Panc1 (cell line): ENCODE results near the gene YPEL1. TPM values are rescaled to one million over a fixed set of nuclear protein-coding genes. Genes with fewer than 3 reads are reported as not detected.

Source experiments
- ATAC-seq: fragments of 200-7000 bp; cut with Tn5 transposase; 2 replicates; pipeline ENCODE4 v1.9.1; 2020; ENCODE audit warnings: mild to moderate bottlenecking, moderate library complexity
- BruUV-seq: library from RNA; stranded (reverse); fragments of 400-500 nt; replicated peaks from 2 replicates; lab custom pipeline; 2021; lab: Mats Ljungman, UMichigan
- CTCF ChIA-PET: fragments of 300-600 bp; sonication (Branson Sonifier 250); formaldehyde crosslinking; loops from one replicate; lab custom pipeline; 2022; ENCODE audit warnings: antibody characterized with exemption; lab: Charles Lee
- POLR2A ChIA-PET: fragments of 300-600 bp; sonication (Branson Sonifier 250); formaldehyde crosslinking; loops from one replicate; lab custom pipeline; 2022; ENCODE audit warnings: antibody characterized with exemption; lab: Charles Lee
- DNase-seq: peaks from one replicate; pipeline ENCODE4 v3.0.0-alpha.2; 2010; ENCODE audit warnings: low read depth, low spot score
- H3K27ac ChIP-seq: 2 replicates; pipeline ENCODE4 v1.5.1; 2011; ENCODE audit warnings: mild to moderate bottlenecking, low read length, inconsistent platforms
- H3K27me3 ChIP-seq: fragments of 200-500 bp; sonication (Bioruptor generic); 2 replicates; pipeline ENCODE4 v1.6.0; 2014; ENCODE audit warnings: low read length, inconsistent platforms; ENCODE audit not compliant: control insufficient read depth, insufficient read depth
- H3K36me3 ChIP-seq: fragments of 200-500 bp; sonication (Bioruptor generic); 2 replicates; pipeline ENCODE4 v1.5.1; 2014; ENCODE audit warnings: inconsistent platforms, mild to moderate bottlenecking, low read length, moderate library complexity; ENCODE audit not compliant: control insufficient read depth, insufficient read depth
- H3K4me1 ChIP-seq: 2 replicates; pipeline ENCODE4 v1.5.1; 2011; ENCODE audit warnings: inconsistent platforms, mild to moderate bottlenecking, low read length, moderate library complexity; ENCODE audit not compliant: control insufficient read depth, insufficient read depth
- H3K4me3 ChIP-seq, 2 experiments: 2 replicates each; pipeline ENCODE4 v1.5.1; 2011 to 2012; ENCODE audit warnings: low read depth in 2 of 2, low read length in 2 of 2, mild to moderate bottlenecking in 2 of 2, inconsistent platforms in 1 of 2, moderate library complexity in 1 of 2
- H3K9me3 ChIP-seq: fragments of 200-500 bp; sonication (Bioruptor generic); 2 replicates; pipeline ENCODE4 v1.5.1; 2014; ENCODE audit warnings: low read depth, mild to moderate bottlenecking, inconsistent platforms, low read length, moderate library complexity; ENCODE audit not compliant: control insufficient read depth, insufficient read depth
- POLR2AphosphoS5 ChIP-seq: IDR thresholded peaks from 2 replicates; pipeline ENCODE4 v1.6.1; 2012; ENCODE audit warnings: mild to moderate bottlenecking, low read depth, low read length, moderate library complexity
- SIN3A ChIP-seq: IDR thresholded peaks from 2 replicates; pipeline ENCODE4 v1.6.1; 2012; ENCODE audit warnings: low read depth, mild to moderate bottlenecking, low read length, moderate library complexity, borderline replicate concordance; ENCODE audit not compliant: insufficient read depth
- TCF7L2 ChIP-seq: IDR thresholded peaks from 2 replicates; pipeline ENCODE4 v1.6.1; 2011; ENCODE audit warnings: mild to moderate bottlenecking, low read depth, low read length, inconsistent platforms
- in situ Hi-C: cut with HindIII; loops from 2 replicates; pipeline ENCODE4 v1.10.0; 2016; ENCODE audit warnings: low sequenced_read_pairs, low pct_unique_long_range_greater_than_20kb
- intact Hi-C: fragments of 100-400 bp; cut with micrococcal nuclease; formaldehyde crosslinking; loops from one replicate; pipeline ENCODE4 v1.10.0; 2022; ENCODE audit not compliant: unreplicated experiment
- total RNA-seq: library from RNA; stranded (reverse); gene quantifications from one replicate; pipeline ENCODE4 v1.2.1, GENCODE V29; 2021; ENCODE audit not compliant: unreplicated experiment
- TF ChIP-seq, protein P1 (sequence below), 2 experiments: IDR thresholded peaks; 2 replicates each; pipeline ENCODE4 v1.6.1; 2011 to 2012; ENCODE audit warnings: low read depth in 2 of 2, control low read depth in 1 of 2, low read length in 1 of 2, mild to moderate bottlenecking in 1 of 2, moderate library complexity in 1 of 2; ENCODE audit not compliant: insufficient read depth in 1 of 2
- TF ChIP-seq, protein P2 (sequence below): fragments of 450-650 bp; IDR thresholded peaks from 2 replicates; pipeline ENCODE4 v1.5.1; 2017; ENCODE audit warnings: mild to moderate bottlenecking

Gene YPEL1
- total RNA-seq, 1 experiment from 2014 or later: 4.0 TPM

DNA sequence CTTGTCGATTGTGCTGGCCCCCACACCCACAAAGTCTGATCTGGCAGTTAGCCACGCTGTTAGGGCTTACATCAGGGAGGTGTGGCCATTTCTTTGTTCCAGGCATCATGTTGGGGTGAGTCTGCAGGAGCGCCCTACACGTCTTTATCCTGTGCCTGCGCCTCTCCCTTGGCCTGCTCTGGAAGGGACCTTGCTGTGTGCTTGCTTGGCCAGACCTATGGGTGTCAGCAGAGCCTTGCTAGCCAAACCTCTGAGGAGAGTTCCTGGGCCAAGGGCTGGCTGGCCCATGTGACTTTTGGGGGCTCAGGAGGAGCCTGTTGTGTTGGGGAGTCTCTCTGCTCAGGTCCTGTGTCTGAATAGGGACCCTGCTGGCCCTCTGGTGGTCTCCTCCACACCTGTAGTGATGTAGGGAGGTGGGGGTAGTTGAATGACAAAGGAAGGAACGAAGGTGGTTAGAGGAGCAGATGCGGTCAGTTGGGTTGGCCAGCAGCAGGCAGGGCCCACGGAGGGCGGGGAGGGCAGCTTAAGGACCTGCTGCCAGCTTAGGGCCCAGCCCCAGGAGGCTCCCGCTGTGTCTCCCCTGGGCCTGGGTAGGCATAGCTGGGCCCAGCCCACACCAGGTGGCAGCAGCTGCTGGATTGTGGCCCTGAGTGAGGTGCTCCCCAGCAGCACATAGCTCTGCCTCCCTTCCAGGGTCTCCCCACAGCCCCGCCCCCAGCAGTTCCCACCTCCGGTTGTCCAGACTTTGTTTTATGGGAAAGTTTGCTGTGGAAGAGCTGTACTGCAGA, 61.9 kb downstream of the YPEL1 start:
- intact Hi-C loops (no loop called here), in situ Hi-C loops (no loop called here)
- no peak for ATAC-seq
- H3K9me3 ChIP-seq: no peaks in the 10 kb centered on the region
- H3K4me1 ChIP-seq: no peaks in the 10 kb centered on the region
- no peak overlapping the region for H3K27ac ChIP-seq
- ChIA-PET CTCF (no interaction called here), POLR2A (no interaction called here)
- TF ChIP-seq POLR2AphosphoS5 (no peak), SIN3A (no peak), TCF7L2 (no peak)
- TF ChIP-seq, protein P1, sequence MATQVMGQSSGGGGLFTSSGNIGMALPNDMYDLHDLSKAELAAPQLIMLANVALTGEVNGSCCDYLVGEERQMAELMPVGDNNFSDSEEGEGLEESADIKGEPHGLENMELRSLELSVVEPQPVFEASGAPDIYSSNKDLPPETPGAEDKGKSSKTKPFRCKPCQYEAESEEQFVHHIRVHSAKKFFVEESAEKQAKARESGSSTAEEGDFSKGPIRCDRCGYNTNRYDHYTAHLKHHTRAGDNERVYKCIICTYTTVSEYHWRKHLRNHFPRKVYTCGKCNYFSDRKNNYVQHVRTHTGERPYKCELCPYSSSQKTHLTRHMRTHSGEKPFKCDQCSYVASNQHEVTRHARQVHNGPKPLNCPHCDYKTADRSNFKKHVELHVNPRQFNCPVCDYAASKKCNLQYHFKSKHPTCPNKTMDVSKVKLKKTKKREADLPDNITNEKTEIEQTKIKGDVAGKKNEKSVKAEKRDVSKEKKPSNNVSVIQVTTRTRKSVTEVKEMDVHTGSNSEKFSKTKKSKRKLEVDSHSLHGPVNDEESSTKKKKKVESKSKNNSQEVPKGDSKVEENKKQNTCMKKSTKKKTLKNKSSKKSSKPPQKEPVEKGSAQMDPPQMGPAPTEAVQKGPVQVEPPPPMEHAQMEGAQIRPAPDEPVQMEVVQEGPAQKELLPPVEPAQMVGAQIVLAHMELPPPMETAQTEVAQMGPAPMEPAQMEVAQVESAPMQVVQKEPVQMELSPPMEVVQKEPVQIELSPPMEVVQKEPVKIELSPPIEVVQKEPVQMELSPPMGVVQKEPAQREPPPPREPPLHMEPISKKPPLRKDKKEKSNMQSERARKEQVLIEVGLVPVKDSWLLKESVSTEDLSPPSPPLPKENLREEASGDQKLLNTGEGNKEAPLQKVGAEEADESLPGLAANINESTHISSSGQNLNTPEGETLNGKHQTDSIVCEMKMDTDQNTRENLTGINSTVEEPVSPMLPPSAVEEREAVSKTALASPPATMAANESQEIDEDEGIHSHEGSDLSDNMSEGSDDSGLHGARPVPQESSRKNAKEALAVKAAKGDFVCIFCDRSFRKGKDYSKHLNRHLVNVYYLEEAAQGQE (IDR thresholded peaks at IDR 0.05; ENCODE audit: insufficient read depth in 1 of 2, low read depth in 2 of 2, low read length in 1 of 2): no peak
- TF ChIP-seq, protein P2, sequence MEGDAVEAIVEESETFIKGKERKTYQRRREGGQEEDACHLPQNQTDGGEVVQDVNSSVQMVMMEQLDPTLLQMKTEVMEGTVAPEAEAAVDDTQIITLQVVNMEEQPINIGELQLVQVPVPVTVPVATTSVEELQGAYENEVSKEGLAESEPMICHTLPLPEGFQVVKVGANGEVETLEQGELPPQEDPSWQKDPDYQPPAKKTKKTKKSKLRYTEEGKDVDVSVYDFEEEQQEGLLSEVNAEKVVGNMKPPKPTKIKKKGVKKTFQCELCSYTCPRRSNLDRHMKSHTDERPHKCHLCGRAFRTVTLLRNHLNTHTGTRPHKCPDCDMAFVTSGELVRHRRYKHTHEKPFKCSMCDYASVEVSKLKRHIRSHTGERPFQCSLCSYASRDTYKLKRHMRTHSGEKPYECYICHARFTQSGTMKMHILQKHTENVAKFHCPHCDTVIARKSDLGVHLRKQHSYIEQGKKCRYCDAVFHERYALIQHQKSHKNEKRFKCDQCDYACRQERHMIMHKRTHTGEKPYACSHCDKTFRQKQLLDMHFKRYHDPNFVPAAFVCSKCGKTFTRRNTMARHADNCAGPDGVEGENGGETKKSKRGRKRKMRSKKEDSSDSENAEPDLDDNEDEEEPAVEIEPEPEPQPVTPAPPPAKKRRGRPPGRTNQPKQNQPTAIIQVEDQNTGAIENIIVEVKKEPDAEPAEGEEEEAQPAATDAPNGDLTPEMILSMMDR: no peak
- H3K27me3 ChIP-seq: no peaks in the 10 kb centered on the region
- no peak for DNase-seq
- BruUV-seq: no TSS peak
- peaks cover 5% of the 10 kb centered on the region; the same call in 1 of the 2 replicates for H3K36me3 ChIP-seq
- no peak overlapping the region for H3K4me3 ChIP-seq

DNA sequence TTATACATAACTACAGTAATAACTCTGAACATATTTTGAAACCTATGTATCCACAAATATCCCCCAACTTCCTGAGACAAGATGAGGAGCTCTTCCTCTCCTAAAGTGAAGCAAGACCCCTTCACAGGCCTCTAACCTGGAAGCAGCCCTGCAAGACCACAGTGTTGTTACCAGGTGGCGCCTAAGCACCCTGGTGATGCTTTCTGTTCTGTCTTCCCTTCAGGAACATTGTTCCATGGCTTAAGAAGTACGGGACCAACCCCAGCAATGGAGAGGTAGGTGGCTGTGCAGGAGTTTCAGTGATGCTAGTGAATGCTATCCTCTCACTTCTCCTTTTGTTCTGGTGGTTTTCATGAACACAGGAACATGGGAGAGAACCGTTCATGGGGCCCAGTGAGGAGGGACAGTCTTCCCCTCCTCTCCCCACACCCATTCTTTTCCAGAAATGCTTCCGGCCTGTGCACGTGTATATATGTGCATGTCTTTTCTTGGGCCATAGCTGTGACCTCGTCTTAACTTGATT, 63.4 kb downstream of the YPEL1 start:
- intact Hi-C loops (no loop called here), in situ Hi-C loops (no loop called here)
- Histone ChIP-seq H3K36me3 (peaks cover 5% of the 10 kb centered on the region; the same call in 1 of the 2 replicates), H3K4me3 (no peak overlapping the region), H3K27me3 (no peaks in the 10 kb centered on the region), H3K27ac (no peak overlapping the region), H3K4me1 (no peaks in the 10 kb centered on the region), H3K9me3 (no peaks in the 10 kb centered on the region)
- no peak for TF ChIP-seq POLR2AphosphoS5
- TF ChIP-seq, protein P2: no peak
- no peak for TF ChIP-seq SIN3A
- TF ChIP-seq, protein P1 (IDR thresholded peaks at IDR 0.05; ENCODE audit: insufficient read depth in 1 of 2, low read depth in 2 of 2, low read length in 1 of 2): no peak
- ChIA-PET POLR2A (no interaction called here), CTCF (no interaction called here)
- DNase-seq (no peak), ATAC-seq (no peak)
- no TSS peak for BruUV-seq
